Liver (tissue), 9 donors: ENCODE results near the gene UMAD1. TPM values are rescaled to one million over a fixed set of nuclear protein-coding genes. Genes with fewer than 3 reads are reported as not detected.

Source experiments
- DNase-seq: peaks from one replicate; pipeline ENCODE4 v3.0.0-alpha.2; 2017; ENCODE audit warnings: low spot score
- H3K27ac ChIP-seq, 2 donors: one replicate each; pipeline ENCODE4 v1.7.0; 2013; ENCODE audit warnings: inconsistent platforms in 2 of 2, low read length in 2 of 2, control low read depth in 1 of 2, low read depth in 1 of 2, mild to moderate bottlenecking in 1 of 2
- H3K27me3 ChIP-seq, 4 donors: one replicate each; pipeline versions ENCODE4 v1.6.1 to v1.7.0; 2013; ENCODE audit warnings: low read length in 3 of 4, inconsistent platforms in 1 of 4, mild to moderate bottlenecking in 1 of 4, moderate library complexity in 1 of 4; ENCODE audit not compliant: control insufficient read depth in 4 of 4, insufficient read depth in 4 of 4
- H3K36me3 ChIP-seq, 4 donors: one replicate each; pipeline versions ENCODE4 v1.6.1 to v1.7.0; 2013; ENCODE audit warnings: low read length in 3 of 4, mild to moderate bottlenecking in 3 of 4, low read depth in 1 of 4, moderate library complexity in 1 of 4; ENCODE audit not compliant: control insufficient read depth in 4 of 4, insufficient read depth in 3 of 4
- H3K4me1 ChIP-seq, 4 donors: one replicate each; pipeline versions ENCODE4 v1.6.1 to v1.7.0; 2013; ENCODE audit warnings: low read length in 3 of 4, mild to moderate bottlenecking in 3 of 4, moderate library complexity in 1 of 4; ENCODE audit not compliant: control insufficient read depth in 4 of 4, insufficient read depth in 4 of 4
- H3K4me3 ChIP-seq, 3 donors: one replicate each; pipeline versions ENCODE4 v1.6.1 to v1.7.0; 2013; ENCODE audit warnings: low read length in 3 of 3, control low read depth in 1 of 3, low read depth in 1 of 3, mild to moderate bottlenecking in 1 of 3
- H3K9ac ChIP-seq, 2 donors: one replicate each; pipeline ENCODE4 v1.7.0; 2013; ENCODE audit warnings: low read length in 2 of 2, mild to moderate bottlenecking in 2 of 2, moderate library complexity in 2 of 2, control low read depth in 1 of 2, low read depth in 1 of 2
- H3K9me3 ChIP-seq, 4 donors: one replicate each; pipeline versions ENCODE4 v1.6.1 to v1.7.0; 2013; ENCODE audit warnings: low read length in 3 of 4; ENCODE audit not compliant: control insufficient read depth in 4 of 4
- EGR1 ChIP-seq, 2 donors: IDR thresholded peaks; 2 replicates each; pipeline ENCODE4 v1.6.1; 2016 to 2018; ENCODE audit warnings: antibody characterized with exemption in 2 of 2, low read depth in 2 of 2
- FOXA1 ChIP-seq: IDR thresholded peaks from 2 replicates; pipeline ENCODE4 v1.6.1; 2016; ENCODE audit warnings: antibody characterized with exemption
- GABPA ChIP-seq, 2 donors: IDR thresholded peaks in 1 of 2; conservative IDR thresholded peaks in 1 of 2; 2 replicates each; pipeline ENCODE4 v1.6.1; 2016; ENCODE audit warnings: antibody characterized with exemption in 2 of 2, mild to moderate bottlenecking in 1 of 2, moderate library complexity in 1 of 2
- HNF4G ChIP-seq: IDR thresholded peaks from 2 replicates; pipeline ENCODE4 v1.6.1; 2016; ENCODE audit warnings: antibody characterized with exemption
- NR2F2 ChIP-seq: IDR thresholded peaks from 2 replicates; pipeline ENCODE4 v1.6.1; 2016; ENCODE audit warnings: antibody characterized with exemption
- RAD21 ChIP-seq, 2 donors: IDR thresholded peaks; 2 replicates each; pipeline ENCODE4 v1.6.1; 2016; ENCODE audit warnings: antibody characterized with exemption in 2 of 2, mild to moderate bottlenecking in 2 of 2
- RXRA ChIP-seq, 2 donors: IDR thresholded peaks; 2 replicates each; pipeline ENCODE4 v1.6.1; 2017 to 2018; ENCODE audit warnings: antibody characterized with exemption in 2 of 2, mild to moderate bottlenecking in 1 of 2
- SP1 ChIP-seq: IDR thresholded peaks from 2 replicates; pipeline ENCODE4 v1.6.1; 2018; ENCODE audit warnings: antibody characterized with exemption, mild to moderate bottlenecking
- TAF1 ChIP-seq: conservative IDR thresholded peaks from 2 replicates; pipeline ENCODE4 v1.6.1; 2016; ENCODE audit warnings: antibody characterized with exemption, mild to moderate bottlenecking
- WGBS: extraction: QIAGEN DNeasy Blood & Tissue Kit; methylation state at CpG from one replicate; pipeline ENCODE4 v1.1.7; 2013; 5-methylcytosine and 5-hydroxymethylcytosine counted together
- polyA plus RNA-seq, 2 donors: library from polyadenylated mRNA; stranded (reverse) in 1 of 2; unstranded in 1 of 2; fragments of 200-250 nt in 1 of 2; fragments of >200 nt in 1 of 2; fragmentation: Nextera tagmentation in 1 of 2; extraction: Ambion mirVana in 1 of 2; gene quantifications; one replicate each; pipeline versions ENCODE4 v1.2.1 to v1.2.3, GENCODE V29; 2013 to 2015
- total RNA-seq, 2 donors: library from RNA; depleted of rRNA; stranded (reverse); fragments of >200 nt; gene quantifications; one replicate each; pipeline ENCODE4 v1.2.3, GENCODE V29; 2014
- TF ChIP-seq, protein P1 (sequence below): IDR thresholded peaks from 2 replicates; pipeline ENCODE4 v1.6.1; 2016; ENCODE audit warnings: antibody characterized with exemption
- TF ChIP-seq, protein P2 (sequence below): IDR thresholded peaks from 2 replicates; pipeline ENCODE4 v1.6.1; 2016; ENCODE audit warnings: antibody characterized with exemption, mild to moderate bottlenecking
- TF ChIP-seq, protein P3 (sequence below): fragments of 150-350 bp; IDR thresholded peaks from 2 replicates; pipeline ENCODE4 v1.5.1; 2017; ENCODE audit warnings: improper control_type of control experiment, low read depth, low read length; ENCODE audit not compliant: missing input control
- TF ChIP-seq, protein P4 (sequence below): IDR thresholded peaks from 2 replicates; pipeline ENCODE4 v1.6.1; 2016; ENCODE audit warnings: antibody characterized with exemption
- donor health status: healthy.
- donor health status: healthy.
- donor health status: healthy.
- donor health status: healthy.
- donor health status: healthy.

The UMAD1 gene
- total and polyA plus RNA-seq, 4 donors = 5.9 to 12.2 (median 7.9) TPM

DNA sequence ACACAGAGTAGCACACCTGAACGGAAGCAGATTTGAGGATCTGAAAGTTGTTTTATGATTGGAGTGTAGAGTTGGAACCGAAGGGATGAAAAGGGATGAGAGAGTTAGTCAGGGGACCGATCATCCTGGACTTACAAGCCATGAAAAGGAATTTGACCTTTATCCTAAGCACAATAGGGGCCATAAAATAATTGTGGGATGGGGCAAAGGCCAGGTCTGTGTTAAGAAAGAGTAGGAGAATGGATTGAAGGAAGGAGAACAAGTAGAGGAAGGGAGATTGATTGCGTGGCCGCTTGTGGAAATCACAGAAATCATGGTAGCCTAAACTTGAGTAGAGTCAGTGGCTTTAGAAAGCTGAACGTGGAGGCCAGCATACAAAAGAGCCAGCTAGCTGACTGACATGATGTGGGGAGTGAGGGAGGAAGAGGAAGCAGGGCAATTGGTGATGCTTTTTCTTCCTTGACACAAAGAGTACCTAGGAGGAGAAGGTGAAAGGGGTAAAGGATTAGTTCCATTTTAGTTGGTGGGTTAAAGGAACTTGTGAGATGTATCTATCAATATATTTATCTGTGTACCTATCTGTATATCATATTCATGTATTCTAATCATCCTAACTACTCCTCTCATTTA lies 144.9 kb downstream of the UMAD1 start:
- Histone ChIP-seq H3K4me3 (no peak overlapping the region), H3K27me3 (no peaks in the 10 kb centered on the region), H3K9me3 (no peaks in the 10 kb centered on the region), H3K9ac (no peak overlapping the region), H3K36me3 (no peaks in the 10 kb centered on the region), H3K27ac (no peak overlapping the region), H3K4me1 (no peaks in the 10 kb centered on the region)
- WGBS = 94% methylated on average over 6 of the region's 6 CpGs
- DNase-seq = no peak
- TF ChIP-seq RAD21 (IDR thresholded peaks at IDR 0.05) (no peak), HNF4G (no peak), TAF1 (no peak), GABPA (IDR thresholded peaks at IDR 0.05 in 1 of 2, conservative IDR thresholded peaks at IDR 0.05 in 1 of 2) (no peak), RXRA (IDR thresholded peaks at IDR 0.05) (no peak), EGR1 (IDR thresholded peaks at IDR 0.05; ENCODE audit: low read depth in 2 of 2) (no peak), SP1 (no peak), NR2F2 (no peak), FOXA1 (no peak)
- TF ChIP-seq, protein P1, sequence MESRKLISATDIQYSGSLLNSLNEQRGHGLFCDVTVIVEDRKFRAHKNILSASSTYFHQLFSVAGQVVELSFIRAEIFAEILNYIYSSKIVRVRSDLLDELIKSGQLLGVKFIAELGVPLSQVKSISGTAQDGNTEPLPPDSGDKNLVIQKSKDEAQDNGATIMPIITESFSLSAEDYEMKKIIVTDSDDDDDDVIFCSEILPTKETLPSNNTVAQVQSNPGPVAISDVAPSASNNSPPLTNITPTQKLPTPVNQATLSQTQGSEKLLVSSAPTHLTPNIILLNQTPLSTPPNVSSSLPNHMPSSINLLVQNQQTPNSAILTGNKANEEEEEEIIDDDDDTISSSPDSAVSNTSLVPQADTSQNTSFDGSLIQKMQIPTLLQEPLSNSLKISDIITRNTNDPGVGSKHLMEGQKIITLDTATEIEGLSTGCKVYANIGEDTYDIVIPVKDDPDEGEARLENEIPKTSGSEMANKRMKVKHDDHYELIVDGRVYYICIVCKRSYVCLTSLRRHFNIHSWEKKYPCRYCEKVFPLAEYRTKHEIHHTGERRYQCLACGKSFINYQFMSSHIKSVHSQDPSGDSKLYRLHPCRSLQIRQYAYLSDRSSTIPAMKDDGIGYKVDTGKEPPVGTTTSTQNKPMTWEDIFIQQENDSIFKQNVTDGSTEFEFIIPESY = no peak
- TF ChIP-seq, protein P2, sequence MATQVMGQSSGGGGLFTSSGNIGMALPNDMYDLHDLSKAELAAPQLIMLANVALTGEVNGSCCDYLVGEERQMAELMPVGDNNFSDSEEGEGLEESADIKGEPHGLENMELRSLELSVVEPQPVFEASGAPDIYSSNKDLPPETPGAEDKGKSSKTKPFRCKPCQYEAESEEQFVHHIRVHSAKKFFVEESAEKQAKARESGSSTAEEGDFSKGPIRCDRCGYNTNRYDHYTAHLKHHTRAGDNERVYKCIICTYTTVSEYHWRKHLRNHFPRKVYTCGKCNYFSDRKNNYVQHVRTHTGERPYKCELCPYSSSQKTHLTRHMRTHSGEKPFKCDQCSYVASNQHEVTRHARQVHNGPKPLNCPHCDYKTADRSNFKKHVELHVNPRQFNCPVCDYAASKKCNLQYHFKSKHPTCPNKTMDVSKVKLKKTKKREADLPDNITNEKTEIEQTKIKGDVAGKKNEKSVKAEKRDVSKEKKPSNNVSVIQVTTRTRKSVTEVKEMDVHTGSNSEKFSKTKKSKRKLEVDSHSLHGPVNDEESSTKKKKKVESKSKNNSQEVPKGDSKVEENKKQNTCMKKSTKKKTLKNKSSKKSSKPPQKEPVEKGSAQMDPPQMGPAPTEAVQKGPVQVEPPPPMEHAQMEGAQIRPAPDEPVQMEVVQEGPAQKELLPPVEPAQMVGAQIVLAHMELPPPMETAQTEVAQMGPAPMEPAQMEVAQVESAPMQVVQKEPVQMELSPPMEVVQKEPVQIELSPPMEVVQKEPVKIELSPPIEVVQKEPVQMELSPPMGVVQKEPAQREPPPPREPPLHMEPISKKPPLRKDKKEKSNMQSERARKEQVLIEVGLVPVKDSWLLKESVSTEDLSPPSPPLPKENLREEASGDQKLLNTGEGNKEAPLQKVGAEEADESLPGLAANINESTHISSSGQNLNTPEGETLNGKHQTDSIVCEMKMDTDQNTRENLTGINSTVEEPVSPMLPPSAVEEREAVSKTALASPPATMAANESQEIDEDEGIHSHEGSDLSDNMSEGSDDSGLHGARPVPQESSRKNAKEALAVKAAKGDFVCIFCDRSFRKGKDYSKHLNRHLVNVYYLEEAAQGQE = no peak
- TF ChIP-seq, protein P3, sequence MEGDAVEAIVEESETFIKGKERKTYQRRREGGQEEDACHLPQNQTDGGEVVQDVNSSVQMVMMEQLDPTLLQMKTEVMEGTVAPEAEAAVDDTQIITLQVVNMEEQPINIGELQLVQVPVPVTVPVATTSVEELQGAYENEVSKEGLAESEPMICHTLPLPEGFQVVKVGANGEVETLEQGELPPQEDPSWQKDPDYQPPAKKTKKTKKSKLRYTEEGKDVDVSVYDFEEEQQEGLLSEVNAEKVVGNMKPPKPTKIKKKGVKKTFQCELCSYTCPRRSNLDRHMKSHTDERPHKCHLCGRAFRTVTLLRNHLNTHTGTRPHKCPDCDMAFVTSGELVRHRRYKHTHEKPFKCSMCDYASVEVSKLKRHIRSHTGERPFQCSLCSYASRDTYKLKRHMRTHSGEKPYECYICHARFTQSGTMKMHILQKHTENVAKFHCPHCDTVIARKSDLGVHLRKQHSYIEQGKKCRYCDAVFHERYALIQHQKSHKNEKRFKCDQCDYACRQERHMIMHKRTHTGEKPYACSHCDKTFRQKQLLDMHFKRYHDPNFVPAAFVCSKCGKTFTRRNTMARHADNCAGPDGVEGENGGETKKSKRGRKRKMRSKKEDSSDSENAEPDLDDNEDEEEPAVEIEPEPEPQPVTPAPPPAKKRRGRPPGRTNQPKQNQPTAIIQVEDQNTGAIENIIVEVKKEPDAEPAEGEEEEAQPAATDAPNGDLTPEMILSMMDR = no peak
- TF ChIP-seq, protein P4, sequence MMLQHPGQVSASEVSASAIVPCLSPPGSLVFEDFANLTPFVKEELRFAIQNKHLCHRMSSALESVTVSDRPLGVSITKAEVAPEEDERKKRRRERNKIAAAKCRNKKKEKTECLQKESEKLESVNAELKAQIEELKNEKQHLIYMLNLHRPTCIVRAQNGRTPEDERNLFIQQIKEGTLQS = no peak

DNA sequence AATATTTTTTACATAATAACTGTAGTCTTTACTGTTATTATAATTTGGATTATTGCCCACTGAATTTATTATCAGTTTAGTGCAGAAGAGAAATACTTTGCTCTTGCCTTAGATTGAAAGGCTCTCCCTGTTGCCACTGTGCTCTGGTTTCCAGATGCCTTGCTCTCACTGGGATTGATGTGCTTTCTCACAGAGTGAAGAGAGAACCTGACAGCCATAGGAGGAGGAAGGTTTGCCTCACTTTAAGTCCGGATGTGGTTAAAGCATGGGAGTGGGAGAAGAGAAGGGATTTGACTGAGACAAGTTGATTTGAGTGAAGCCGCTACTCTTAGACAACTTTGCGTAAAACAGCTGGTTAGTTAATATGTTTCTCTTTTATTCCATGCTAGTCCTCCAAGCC lies 146.0 kb downstream of the UMAD1 start:
- TF ChIP-seq TAF1 (no peak), HNF4G (no peak), GABPA (IDR thresholded peaks at IDR 0.05 in 1 of 2, conservative IDR thresholded peaks at IDR 0.05 in 1 of 2) (no peak), EGR1 (IDR thresholded peaks at IDR 0.05; ENCODE audit: low read depth in 2 of 2) (no peak), RAD21 (IDR thresholded peaks at IDR 0.05) (no peak), NR2F2 (no peak)
- TF ChIP-seq, protein P1 = no peak
- Histone ChIP-seq H3K27me3 (no peaks in the 10 kb centered on the region), H3K9me3 (no peaks in the 10 kb centered on the region), H3K9ac (no peak overlapping the region), H3K27ac (no peak overlapping the region), H3K36me3 (no peaks in the 10 kb centered on the region), H3K4me3 (no peak overlapping the region), H3K4me1 (no peaks in the 10 kb centered on the region)
- no peak for DNase-seq
- WGBS = 97% methylated on average over 3 of the region's 3 CpGs
